Measurements from ENCODE around the gene LRRC71.

LRRC71 gene

DNA sequence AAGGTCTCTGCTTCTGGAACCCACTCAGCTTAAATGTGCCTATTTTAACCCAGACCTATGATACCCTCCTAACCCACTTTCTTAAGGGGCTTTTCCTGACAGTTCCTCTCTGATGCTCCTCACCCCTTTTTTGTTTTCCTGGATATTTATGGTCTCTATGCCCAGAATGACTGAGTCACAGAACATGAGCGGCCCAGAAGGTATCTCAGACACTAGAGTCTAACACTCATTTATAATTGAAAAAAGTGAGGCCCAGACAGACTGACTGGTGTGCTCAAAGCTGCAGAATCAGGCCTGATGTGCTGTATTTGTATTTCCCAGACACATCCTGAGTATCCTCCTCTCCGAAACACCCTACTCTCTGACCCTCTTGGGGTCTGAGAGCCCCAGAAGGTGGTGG is 44.0 kb downstream of the LRRC71 start:
- no peak for DNase-seq (ENCODE audit: low read depth, low spot score)
- H3K4me3 ChIP-seq (ENCODE audit: low read length), result no peak overlapping the region

DNA sequence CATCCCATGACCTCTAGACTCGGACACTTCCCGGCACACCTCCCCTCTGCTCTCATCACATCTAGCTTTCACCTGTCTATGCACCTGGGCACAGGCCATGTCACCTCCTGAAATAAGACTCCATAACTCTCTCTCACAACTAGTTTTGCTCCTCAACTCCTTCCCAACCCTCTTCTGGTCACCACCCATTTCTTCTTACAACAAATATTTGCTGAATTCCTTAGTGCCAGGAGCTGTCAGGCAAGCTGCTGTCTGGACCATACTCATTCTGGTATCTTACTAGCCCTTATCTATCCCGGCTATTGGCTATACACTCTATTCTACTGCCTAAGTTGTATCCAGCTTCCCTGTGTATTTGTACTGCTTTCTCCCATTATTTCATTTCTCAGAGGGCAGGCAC is 49.1 kb downstream of the LRRC71 start:
- no peak for DNase-seq (ENCODE audit: low read depth, low spot score)
- H3K4me3 ChIP-seq (ENCODE audit: low read length), result no peak overlapping the region

DNA sequence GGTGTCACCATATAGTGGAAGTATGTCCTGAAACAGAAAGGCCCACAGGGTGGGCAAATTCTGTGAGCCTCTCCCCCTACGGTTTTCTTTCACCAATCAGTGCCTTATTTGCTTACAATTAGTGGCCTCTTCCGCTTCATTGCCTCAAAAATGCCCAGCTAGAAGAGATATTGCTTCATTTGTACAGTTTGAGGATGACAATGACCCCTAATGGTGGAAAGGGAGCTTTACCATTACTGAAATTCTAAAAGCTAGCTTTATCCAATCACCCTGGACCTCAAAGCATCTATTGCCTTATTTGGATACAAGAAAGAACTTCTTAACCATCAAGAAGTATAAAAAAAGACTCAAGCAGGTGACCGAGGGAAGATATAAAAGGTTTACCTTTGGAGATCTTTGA is 49.6 kb downstream of the LRRC71 start:
- peak; percentile 30 for DNase-seq (ENCODE audit: low read depth, low spot score)
- H3K4me3 ChIP-seq (ENCODE audit: low read length), result no peak overlapping the region

GRCh38 chr1:156973417-156973816 is 53.0 kb downstream of the LRRC71 start:
- H3K4me3 ChIP-seq (ENCODE audit: low read length), result no peak overlapping the region

GRCh38 chr1:156975084-156975483 is 54.7 kb downstream of the LRRC71 start:
- no peak overlapping the region for H3K4me3 ChIP-seq (ENCODE audit: low read length)
- no peak for DNase-seq (ENCODE audit: low read depth, low spot score)

More at GRCh38 chr1:156973417-156973816, 53.0 kb downstream of the LRRC71 start:
- no peak for DNase-seq (ENCODE audit: low read depth, low spot score)

DNA sequence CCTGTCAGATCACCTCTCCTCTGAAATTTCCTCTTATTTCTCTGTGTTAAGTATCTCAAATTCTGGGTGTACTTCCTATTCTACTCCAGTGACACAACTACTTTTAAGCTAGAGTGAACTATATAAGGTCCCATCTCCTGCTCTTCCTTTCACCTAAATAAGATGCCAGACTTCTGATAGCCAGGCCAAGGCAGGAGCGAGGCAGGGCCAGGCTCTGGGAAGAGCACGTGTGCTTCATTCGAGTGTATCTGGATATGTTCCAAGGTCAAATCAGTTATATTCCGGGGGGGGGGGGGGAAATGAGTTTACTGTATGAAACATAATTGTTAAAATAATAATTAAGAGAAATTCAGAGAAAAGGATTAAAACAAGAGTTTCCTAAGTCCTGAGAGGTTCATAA is 60.1 kb downstream of the LRRC71 start:
- DNase-seq (ENCODE audit: low read depth, low spot score), result no peak

More for the DNA sequence above, 60.1 kb downstream of the LRRC71 start:
- H3K4me3 ChIP-seq (ENCODE audit: low read length), result no peak overlapping the region
